Lung (tissue), 12 donors: ENCODE measurements around the gene SEZ6L2. TPM values are rescaled to one million over a fixed set of nuclear protein-coding genes. Genes with fewer than 3 reads are reported as not detected.

ENCODE experiments used
- ATAC-seq: fragments of 200-7000 bp; cut with Tn5 transposase; one replicate; pipeline ENCODE4 v1.9.1; 2020; ENCODE audit warnings: moderate number of reproducible peaks; ENCODE audit not compliant: insufficient read depth, low FRiP score
- DNase-seq, 3 donors: peaks; one replicate each; pipeline ENCODE4 v3.0.0-alpha.2; 2013 to 2017
- H3K27ac ChIP-seq, 2 donors: one replicate each; pipeline ENCODE4 v1.5.1; 2013; ENCODE audit warnings: mild to moderate bottlenecking in 2 of 2, moderate library complexity in 2 of 2, control low read depth in 1 of 2, inconsistent platforms in 1 of 2, low read depth in 1 of 2, low read length in 1 of 2
- H3K27me3 ChIP-seq, 3 donors: one replicate each; pipeline ENCODE4 v1.5.1; 2013; ENCODE audit warnings: low read length in 2 of 3; ENCODE audit not compliant: control insufficient read depth in 3 of 3, insufficient read depth in 3 of 3
- H3K36me3 ChIP-seq, 4 donors: one replicate each; pipeline ENCODE4 v1.5.1; 2013; ENCODE audit warnings: low read length in 4 of 4, mild to moderate bottlenecking in 1 of 4, moderate library complexity in 1 of 4; ENCODE audit not compliant: control insufficient read depth in 4 of 4, insufficient read depth in 4 of 4
- H3K4me1 ChIP-seq, 5 donors: one replicate each; pipeline ENCODE4 v1.5.1; 2013; ENCODE audit warnings: low read length in 5 of 5, mild to moderate bottlenecking in 2 of 5, moderate library complexity in 1 of 5; ENCODE audit not compliant: control insufficient read depth in 5 of 5, insufficient read depth in 5 of 5
- H3K4me3 ChIP-seq: one replicate; pipeline ENCODE4 v1.5.1; 2013; ENCODE audit warnings: mild to moderate bottlenecking, control low read depth, moderate library complexity
- H3K9ac ChIP-seq, 2 donors: one replicate each; pipeline ENCODE4 v1.5.1; 2013; ENCODE audit warnings: low read length in 2 of 2, control low read depth in 1 of 2; ENCODE audit not compliant: insufficient read depth in 1 of 2
- H3K9me3 ChIP-seq, 4 donors: one replicate each; pipeline ENCODE4 v1.5.1; 2013; ENCODE audit warnings: low read length in 3 of 4, mild to moderate bottlenecking in 1 of 4, moderate library complexity in 1 of 4; ENCODE audit not compliant: control insufficient read depth in 4 of 4, insufficient read depth in 3 of 4
- WGBS, 2 donors: extraction: QIAGEN DNeasy Blood & Tissue Kit; methylation state at CpG; one replicate each; pipeline ENCODE4 v1.1.7; 2013; 5-methylcytosine and 5-hydroxymethylcytosine counted together
- polyA plus RNA-seq, 2 donors: library from polyadenylated mRNA; stranded (reverse); fragments of 200-250 nt; gene quantifications; one replicate each; pipeline ENCODE4 v1.2.1, GENCODE V29; 2013
- total RNA-seq, 2 donors: library from RNA; depleted of rRNA in 1 of 2; stranded (reverse); fragments of >200 nt in 1 of 2; gene quantifications; one replicate each; pipeline ENCODE4 v1.2.1, GENCODE V29; 2014 to 2021
- TF ChIP-seq, protein P1 (sequence below): IDR thresholded peaks from 2 replicates; pipeline ENCODE4 v1.5.1; 2012; ENCODE audit warnings: mild to moderate bottlenecking; ENCODE audit errors: control extremely low read depth, extremely low read depth
- donor health status: control.
- donor health status: control.
- donor health status: Bipolar disorder and iron deficiency.
- donor health status: healthy.
- donor health status: DM: yes; HTN: yes; CAD: no.

SEZ6L2 gene
- total and polyA plus RNA-seq, 4 donors, result 4.6 to 19.2 (median 6.1) TPM

- Histone ChIP-seq H3K9me3 (peaks cover 0 to 6% (median 0%) of the 10 kb centered on the region in 4 donors), H3K27me3 (peaks cover 4 to 33% (median 27%) of the 10 kb centered on the region in 3 donors), H3K27ac (no peak overlapping the region), H3K9ac (no peak overlapping the region), H3K4me1 (peaks cover 0 to 5% (median 0%) of the 10 kb centered on the region in 5 donors), H3K36me3 (no peaks in the 10 kb centered on the region), H3K4me3 (no peak overlapping the region)
- 7 to 8% methylated on average over 32 to 45 of the region's 45 CpGs for WGBS, 2 donors
- DNase-seq (no peak), ATAC-seq (no peak)
- TF ChIP-seq, protein P1, sequence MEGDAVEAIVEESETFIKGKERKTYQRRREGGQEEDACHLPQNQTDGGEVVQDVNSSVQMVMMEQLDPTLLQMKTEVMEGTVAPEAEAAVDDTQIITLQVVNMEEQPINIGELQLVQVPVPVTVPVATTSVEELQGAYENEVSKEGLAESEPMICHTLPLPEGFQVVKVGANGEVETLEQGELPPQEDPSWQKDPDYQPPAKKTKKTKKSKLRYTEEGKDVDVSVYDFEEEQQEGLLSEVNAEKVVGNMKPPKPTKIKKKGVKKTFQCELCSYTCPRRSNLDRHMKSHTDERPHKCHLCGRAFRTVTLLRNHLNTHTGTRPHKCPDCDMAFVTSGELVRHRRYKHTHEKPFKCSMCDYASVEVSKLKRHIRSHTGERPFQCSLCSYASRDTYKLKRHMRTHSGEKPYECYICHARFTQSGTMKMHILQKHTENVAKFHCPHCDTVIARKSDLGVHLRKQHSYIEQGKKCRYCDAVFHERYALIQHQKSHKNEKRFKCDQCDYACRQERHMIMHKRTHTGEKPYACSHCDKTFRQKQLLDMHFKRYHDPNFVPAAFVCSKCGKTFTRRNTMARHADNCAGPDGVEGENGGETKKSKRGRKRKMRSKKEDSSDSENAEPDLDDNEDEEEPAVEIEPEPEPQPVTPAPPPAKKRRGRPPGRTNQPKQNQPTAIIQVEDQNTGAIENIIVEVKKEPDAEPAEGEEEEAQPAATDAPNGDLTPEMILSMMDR, result no peak
Measured at GRCh38 chr16:29876594-29877249, 22.6 kb downstream of the SEZ6L2 start.

- ATAC-seq (no peak), DNase-seq (no peak)
- Histone ChIP-seq H3K36me3 (no peaks in the 10 kb centered on the region), H3K9ac (no peak overlapping the region), H3K27me3 (peaks cover 4 to 33% (median 27%) of the 10 kb centered on the region in 3 donors), H3K27ac (no peak overlapping the region), H3K4me1 (peaks cover 0 to 5% (median 0%) of the 10 kb centered on the region in 5 donors), H3K9me3 (peaks cover 0 to 6% (median 0%) of the 10 kb centered on the region in 4 donors), H3K4me3 (no peak overlapping the region)
- TF ChIP-seq, protein P1, result no peak
- WGBS, 2 donors, result 15 to 16% methylated on average over 18 of the region's 18 CpGs
Measured at GRCh38 chr16:29876217-29876593, 23.1 kb downstream of the SEZ6L2 start.

- no peak overlapping the region for H3K9ac ChIP-seq
- ATAC-seq (no peak), DNase-seq (no peak)
- peaks cover 0 to 6% (median 0%) of the 10 kb centered on the region in 4 donors for H3K9me3 ChIP-seq
- H3K36me3 ChIP-seq, result no peaks in the 10 kb centered on the region
- peaks cover 0 to 5% (median 0%) of the 10 kb centered on the region in 5 donors for H3K4me1 ChIP-seq
- no peak overlapping the region for H3K4me3 ChIP-seq
- no peak overlapping the region for H3K27ac ChIP-seq
- WGBS, 2 donors, result 95 to 98% methylated on average over 6 of the region's 6 CpGs
- TF ChIP-seq, protein P1, result no peak
- H3K27me3 ChIP-seq, result peaks cover 4 to 33% (median 27%) of the 10 kb centered on the region in 3 donors
Measured at GRCh38 chr16:29875206-29875605, 24.1 kb downstream of the SEZ6L2 start.

DNA sequence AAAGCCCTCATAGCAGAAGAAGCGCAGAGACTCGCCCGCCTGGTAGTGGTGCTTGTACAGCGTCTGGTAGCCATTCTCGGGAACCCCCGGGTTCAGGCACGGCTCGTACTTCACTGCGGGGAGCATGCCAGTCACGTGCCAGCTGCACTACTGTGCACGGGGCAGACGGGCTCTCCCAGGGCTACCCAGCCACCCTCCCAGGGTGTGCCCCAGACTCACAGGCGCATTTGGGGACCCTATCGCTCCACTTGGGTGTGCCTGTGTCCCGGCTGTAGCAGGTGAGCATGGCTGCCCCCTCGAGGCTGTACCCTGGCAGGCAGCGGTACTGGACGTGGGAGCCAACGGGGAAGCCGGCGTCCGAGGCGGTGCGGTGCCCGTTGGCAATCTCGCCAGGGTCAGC lies 26.0 kb downstream of the SEZ6L2 start:
- WGBS, 2 donors, result 91 to 95% methylated on average over 23 to 26 of the region's 26 CpGs
- Histone ChIP-seq H3K4me3 (no peak overlapping the region), H3K4me1 (peaks cover 0 to 5% (median 0%) of the 10 kb centered on the region in 5 donors), H3K27me3 (peaks cover 0 to 33% (median 27%) of the 10 kb centered on the region in 3 donors), H3K9ac (no peak overlapping the region), H3K36me3 (no peaks in the 10 kb centered on the region), H3K27ac (no peak overlapping the region), H3K9me3 (peaks cover 0 to 6% (median 0%) of the 10 kb centered on the region in 4 donors)
- DNase-seq, result no peak
- ATAC-seq, result no peak
- TF ChIP-seq, protein P1, result no peak
